ENCODE results near the gene GRIP1.

The GRIP1 gene

DNA sequence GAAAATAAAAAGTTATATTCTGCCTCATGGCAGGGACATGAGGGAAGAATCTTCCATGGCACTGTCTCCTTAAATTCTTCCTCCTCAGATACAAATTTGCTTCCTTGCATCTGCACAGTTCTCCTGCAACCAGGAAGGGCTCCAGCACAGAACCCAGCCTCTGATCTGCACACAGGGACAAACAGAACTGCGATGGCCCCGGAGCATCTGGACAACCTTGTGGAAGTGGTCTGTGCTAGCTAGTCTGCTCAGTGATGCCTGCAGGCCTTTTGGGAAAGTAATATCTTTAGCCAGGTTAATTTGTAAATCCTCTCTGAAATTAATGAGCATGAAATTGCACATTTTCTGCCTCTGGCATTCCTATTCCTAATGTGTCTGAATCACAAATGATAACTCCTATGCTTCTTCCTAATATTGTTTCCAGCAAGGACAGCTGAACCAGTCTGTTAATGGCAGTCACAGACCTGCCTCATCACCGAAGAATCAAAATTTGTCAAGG, 74.8 kb downstream of the GRIP1 start:
- DNase-seq (ENCODE audit: extremely low read depth in 1 of 2, low read depth in 1 of 2), result no peak

DNA sequence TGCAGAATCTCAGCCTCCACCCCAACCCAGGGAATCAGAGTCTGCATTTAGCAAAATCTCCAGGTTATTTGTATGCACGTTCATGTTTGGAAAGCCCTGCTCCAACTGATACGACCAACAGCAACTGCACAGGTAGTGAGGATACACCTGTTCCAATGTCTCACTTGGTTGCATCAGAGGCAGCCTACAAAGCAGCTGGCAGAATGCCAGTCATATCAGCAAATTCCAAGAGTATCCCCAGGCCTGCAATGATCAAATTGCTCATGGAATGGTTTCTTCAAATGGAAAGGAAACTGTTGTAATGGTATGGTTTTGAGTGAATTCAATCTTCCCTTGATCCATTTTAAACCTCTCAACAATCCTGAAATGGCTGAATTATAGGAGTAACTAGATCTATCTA, 75.4 kb downstream of the GRIP1 start:
- no peak for DNase-seq (ENCODE audit: extremely low read depth in 1 of 2, low read depth in 1 of 2)

DNA sequence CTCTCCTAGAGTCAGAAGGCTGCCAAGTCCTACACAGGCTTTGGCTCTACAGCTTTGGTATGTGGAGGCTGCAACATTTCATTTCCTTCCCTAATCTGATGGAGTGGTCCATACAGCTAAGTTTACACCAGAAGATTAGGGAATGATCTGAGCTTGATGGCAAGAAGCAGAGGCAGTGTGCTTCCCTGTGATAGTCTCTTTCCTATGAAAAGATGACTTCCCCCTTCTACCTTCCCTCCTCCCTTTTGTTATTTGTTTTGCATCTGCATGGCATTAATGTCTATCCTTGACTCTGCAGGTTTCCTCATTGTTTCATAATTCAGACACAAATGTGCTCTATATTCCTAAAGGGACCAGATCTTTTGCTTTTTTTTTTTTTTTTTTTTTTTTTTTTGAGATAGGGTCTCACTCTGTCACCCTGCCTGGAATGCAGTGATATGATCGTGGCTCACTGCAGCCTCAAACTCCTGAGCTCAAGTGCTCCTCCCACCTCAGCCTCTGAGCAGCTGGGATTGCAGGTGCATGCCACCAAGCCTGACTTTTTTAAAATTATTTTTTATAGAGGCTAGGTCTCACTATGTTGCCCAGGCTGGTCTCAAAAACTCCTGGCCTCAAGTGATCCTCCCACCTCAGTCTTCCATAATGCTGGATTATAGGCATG, 76.3 kb downstream of the GRIP1 start:
- no peak for DNase-seq (ENCODE audit: extremely low read depth in 1 of 2, low read depth in 1 of 2)

DNA sequence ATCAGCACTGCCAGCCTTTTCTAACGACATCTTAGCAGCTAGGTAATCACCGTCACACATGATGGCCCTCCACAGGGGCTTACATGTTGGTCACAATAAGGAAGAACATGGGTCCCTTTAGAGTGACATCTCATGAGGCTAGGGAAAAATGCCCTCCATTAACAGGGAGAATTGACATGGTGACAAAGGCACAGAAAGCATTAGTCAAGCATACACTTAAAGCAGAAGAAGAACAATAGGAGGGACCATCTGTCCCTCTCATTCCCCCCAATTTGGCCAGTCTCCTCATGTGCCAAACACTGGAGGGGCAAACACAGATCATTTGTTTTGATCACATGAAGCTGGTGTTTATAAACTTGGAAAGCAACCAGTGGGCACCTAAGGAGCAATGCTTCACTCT, 78.0 kb downstream of the GRIP1 start:
- no peak for DNase-seq (ENCODE audit: extremely low read depth in 1 of 2, low read depth in 1 of 2)

DNA sequence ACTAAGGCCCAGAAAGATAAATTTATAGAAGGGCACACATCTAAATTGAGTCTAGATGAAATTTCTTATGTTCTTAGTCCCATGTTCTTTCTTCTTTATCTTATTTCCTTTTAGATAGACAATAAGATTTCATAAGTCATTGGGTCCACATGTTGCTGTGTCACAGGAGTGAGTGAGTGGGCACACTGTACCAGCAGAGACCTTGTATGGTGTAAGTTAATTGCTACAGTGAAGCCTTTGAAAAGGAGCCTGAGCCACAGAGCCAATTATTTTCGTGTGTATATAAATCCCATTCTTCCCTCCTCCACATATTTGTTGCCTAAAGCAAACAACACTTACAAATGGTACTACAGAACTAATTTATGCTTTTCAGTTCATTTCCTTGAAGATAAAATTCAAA, 79.1 kb downstream of the GRIP1 start:
- DNase-seq (ENCODE audit: extremely low read depth in 1 of 2, low read depth in 1 of 2), result no peak

DNA sequence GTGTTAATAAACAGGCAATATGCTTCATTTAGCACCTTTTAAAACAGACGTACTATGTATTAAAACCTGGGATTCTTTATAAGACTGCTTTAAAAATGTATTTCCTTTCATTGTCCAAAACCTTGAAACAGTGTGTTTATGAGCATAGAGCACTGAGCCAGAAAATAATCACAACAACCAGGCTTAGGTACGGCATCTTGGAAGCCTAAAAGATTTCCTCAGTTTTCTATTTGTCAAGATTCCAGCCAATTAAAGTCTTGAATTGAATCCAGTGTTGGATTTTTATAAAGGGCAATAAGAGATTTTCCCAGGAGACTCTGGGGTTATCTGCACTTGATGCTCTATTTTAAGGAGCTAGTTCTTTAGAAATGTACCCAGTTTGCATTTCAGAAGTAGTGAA, 80.3 kb downstream of the GRIP1 start:
- DNase-seq (ENCODE audit: extremely low read depth in 1 of 2, low read depth in 1 of 2), result no peak

DNA sequence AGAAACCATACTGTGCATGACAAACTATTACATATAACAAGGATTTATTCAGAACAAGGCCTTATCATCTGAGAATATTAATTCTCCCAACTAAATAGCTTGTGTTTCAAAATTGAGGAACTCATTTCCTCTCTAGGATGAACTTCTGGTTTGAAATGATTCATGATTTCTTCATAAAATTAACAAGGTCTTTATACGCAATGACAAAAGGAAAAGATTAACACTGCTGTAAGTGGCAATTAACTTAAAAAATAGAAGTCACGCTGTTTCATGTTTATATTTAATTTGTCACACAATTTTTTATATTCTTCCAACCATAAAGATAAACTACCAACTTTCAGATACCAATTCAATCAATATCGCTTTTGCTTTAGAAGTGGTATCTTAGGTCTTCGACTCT, 80.8 kb downstream of the GRIP1 start:
- DNase-seq (ENCODE audit: extremely low read depth in 1 of 2, low read depth in 1 of 2), result no peak

DNA sequence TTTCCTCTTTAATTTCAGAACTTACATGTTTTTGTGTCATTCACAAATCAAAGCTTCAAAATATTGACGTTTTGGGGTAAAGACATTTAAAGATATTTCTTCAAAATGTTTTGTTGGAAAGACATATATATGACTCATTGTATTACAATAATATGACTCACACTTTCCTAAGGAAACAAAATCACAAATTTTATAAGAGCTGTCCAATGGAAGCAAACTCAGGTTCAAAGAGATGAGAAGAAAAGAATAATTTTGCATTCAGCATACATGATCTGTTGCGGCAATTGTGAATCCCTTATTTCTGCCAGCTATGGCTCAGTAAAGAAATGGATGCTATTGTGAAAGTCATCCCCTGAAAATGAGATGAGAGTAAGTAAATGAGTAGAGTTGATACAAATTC, 82.7 kb downstream of the GRIP1 start:
- DNase-seq (ENCODE audit: extremely low read depth in 1 of 2, low read depth in 1 of 2), result no peak

DNA sequence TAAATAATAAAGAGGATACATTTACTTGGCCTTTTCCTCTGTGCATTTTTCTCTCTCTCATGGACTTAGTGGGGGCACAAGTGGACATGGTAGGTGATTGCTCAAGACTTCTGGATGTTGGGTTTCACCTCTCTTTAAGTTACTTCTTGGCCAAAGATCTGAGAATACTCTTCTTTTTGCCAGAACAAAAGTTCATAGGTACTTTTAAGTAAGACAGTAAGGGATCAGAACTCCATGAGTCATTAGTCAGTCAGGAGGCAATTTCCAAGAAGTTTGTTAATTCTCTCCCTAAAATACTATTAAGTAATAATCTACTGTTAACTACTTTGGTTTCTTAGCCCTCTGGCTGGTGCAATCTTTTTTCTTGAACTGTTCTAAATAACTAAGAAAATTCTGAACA, 84.2 kb downstream of the GRIP1 start:
- no peak for DNase-seq (ENCODE audit: extremely low read depth in 1 of 2, low read depth in 1 of 2)

DNA sequence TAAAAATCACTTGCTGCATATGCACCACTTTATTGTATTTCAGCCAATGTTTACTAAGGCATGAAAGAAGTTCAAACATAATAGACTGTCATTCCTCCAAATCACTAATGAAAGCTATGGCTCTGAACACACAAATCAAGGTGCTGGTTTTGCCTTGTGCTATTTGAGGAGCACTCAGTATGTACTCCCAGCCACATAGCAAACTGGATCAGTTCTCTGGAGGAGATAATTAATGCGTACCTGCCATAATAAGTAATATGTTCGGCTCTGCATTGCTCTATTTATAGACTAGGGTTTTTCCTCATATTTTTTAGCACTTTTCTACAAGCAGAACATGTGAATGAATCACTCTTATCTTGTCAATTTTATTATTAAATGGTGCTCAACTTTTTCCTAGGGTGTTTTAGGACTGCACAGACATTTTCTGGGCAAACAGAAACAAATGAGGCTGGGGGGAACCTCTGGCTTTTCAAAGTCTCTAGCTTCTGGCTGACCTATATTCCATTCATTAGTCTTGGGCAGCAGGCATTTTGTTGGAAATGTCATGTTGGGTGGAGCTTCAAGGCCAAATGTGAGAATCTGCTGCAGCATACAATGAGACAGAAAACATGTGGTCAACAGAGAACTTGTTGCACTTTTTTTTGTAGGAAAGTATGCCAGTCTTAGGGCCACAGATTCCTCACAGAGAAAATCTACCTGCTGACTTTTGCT, 88.4 kb downstream of the GRIP1 start:
- DNase-seq (ENCODE audit: extremely low read depth in 1 of 2, low read depth in 1 of 2), result no peak

DNA sequence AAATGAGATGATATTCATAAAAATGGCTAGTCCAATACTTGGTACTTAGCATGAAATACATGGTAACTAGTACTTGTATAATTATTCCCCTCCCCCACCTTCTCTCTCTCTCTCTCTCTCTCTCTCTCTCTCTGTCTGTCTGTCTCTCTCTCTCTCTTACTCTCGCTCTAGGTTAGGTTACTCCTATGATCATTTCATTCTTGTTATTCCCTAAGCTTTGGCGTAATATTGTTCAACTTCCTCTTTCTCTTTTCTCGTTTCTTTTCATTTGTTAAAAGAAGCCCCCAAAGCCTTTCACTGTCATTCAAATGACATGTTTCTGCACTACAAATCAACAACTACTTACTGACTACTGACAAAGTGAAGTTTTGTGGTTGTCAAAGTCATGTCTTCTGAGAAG, 89.8 kb downstream of the GRIP1 start:
- DNase-seq (ENCODE audit: extremely low read depth in 1 of 2, low read depth in 1 of 2), result no peak

DNA sequence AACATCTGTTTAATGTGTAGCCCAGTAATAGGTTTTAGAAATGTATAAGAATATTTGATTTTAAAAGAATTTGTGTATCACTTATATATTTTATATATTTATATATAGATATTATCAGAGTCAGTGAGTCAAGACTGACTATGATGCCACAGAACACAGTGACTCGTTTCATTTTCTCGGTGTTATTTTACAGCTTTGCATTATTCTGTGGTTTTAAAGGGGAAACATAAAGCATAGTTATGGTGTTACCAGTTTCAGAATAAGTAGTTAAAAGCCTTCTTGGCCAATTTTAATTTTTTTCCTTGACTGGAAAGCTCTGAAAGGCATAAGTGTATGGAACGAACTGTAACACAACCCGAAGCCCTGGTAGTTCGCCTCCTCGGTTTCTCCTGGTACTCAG, 91.0 kb downstream of the GRIP1 start:
- no peak for DNase-seq (ENCODE audit: extremely low read depth in 1 of 2, low read depth in 1 of 2)

DNA sequence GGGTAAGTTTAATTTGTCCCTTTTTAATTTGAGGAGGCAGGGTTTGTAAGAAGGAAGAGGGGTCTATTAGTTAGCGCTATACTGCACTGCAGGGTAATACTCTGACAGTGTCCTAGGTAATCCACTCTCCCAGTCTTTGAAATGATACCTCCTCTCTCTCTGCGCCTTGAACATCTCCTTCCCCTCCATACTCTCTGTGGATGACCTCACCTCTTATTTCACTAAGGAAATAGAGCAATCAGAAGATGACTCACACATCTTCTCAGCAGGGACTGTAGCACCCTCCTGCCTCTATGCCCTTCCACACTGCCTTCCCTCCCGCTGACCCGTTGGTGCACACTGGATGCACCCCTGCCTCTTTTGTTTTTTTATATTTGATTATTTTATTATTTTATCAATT, 94.2 kb downstream of the GRIP1 start:
- no peak for DNase-seq (ENCODE audit: extremely low read depth in 1 of 2, low read depth in 1 of 2)

DNA sequence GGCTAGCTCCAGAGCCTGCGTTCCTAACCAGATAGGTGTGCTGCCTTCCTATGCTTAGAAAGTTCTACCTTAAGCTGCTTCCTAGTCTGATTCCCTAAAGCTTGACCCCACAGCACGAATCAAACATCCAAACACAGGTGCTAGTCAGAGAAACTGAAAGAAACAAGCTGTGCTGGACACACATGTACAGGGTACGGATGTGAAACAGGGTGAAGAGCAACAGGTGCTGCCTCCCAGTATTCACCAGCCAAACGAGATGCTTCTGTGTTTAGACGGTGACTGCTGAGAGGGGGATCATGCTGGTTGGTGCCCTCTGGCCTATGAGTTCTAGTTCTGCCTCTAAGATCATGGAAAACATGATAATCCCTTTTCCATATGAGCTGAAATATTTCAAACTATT, 105.3 kb downstream of the GRIP1 start:
- no peak for DNase-seq (ENCODE audit: extremely low read depth in 1 of 2, low read depth in 1 of 2)

DNA sequence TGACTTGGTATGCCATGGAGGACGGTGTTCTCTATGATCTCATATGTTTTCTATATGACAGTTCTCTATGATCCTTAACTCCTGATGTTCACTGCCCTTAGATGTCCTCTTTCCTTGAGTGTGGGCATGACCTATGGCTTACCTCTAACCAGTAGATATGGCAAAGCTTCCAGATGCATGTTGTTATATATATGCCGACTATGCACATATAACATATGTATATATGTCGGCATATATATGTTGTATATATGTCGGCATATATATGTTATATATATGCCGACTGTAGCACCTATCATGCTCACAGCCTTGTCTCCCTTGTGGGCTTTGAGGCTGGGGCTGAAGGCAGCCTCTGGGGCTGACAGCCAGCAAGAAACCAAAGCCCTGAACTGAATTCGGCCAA, 106.0 kb downstream of the GRIP1 start:
- DNase-seq (ENCODE audit: extremely low read depth in 1 of 2, low read depth in 1 of 2), result no peak

DNA sequence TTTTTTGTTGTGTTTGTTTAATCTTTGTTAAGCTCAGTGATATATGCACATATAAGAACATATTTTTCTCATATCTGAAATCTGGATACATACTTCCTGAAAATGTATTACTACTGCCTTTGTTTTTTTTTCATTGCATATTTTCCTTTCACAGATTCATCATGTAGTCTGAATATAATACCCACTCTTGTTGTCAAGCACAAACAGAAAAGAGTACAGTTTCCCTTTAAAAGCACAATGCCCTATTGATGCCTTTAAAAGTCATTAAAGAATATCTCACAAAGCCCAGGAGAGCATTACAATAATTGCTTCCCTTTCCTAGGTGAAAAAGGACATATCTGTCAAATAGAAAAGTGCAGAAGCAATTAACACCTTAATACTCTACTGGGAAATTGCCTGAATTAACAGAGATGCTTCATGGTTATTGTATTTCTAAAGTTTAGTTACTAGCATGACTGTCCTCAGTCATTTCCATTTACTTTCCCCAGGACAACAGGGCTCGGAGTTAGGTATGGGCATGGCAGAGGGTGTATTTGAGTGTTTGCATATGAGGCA, 107.4 kb downstream of the GRIP1 start:
- DNase-seq (ENCODE audit: extremely low read depth in 1 of 2, low read depth in 1 of 2), result no peak

DNA sequence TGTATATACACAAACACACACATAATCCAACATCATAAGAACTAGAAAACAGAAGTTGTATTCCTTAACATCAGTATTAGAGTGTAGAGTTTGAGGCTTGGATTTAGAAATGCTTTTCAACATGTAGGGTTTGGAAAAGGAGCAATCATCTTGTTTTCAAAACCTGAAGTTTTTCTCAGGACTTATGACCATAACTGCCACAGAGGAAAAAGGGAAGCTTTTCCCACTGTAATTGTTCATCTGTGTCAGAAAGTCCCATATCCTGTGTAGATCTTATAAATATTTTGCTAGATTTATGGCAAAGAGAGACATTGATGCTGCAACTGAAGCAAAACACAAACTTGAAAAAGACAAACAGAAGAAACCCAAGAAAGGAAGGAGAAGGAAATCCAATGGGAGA, 115.7 kb downstream of the GRIP1 start:
- DNase-seq (ENCODE audit: extremely low read depth in 1 of 2, low read depth in 1 of 2), result no peak

DNA sequence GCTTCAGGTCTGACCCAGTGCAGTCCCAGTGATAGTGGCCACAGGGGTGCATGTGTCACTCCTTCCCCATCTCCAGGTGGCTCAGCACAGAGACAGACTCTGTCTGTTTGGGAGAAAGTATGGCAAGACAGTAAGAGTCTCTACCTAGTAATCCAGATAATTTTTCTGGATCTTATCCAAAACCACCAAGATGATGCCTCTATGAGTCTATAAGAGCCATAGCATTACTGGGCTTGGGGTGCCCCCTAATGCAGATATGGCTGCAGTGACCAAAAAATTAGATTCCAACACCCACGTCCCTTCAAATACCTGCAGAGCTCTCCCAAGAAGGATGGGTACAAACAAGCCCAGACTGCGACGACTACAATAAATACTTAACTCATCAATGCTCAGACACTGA, 123.8 kb downstream of the GRIP1 start:
- DNase-seq (ENCODE audit: extremely low read depth in 1 of 2, low read depth in 1 of 2), result no peak

DNA sequence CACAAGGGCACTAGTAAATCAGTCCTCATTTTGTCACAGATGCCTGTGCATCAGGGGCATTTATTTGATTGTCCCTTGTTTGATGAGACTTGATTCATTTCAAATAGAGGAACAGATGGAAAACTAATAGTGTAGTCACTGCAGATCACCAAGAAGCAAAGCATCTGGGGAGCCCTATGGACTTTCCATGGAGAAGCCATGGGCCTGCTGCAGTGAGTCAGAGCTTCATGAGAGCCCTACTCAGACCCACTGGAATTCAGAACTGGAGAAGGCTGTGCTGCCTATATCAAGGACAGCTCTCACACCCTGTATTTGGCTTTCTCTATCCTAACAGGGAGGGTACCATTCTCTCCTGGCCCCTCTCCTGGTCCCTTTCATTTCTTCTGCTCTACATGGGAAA, 126.2 kb downstream of the GRIP1 start:
- no peak for DNase-seq (ENCODE audit: extremely low read depth in 1 of 2, low read depth in 1 of 2)

DNA sequence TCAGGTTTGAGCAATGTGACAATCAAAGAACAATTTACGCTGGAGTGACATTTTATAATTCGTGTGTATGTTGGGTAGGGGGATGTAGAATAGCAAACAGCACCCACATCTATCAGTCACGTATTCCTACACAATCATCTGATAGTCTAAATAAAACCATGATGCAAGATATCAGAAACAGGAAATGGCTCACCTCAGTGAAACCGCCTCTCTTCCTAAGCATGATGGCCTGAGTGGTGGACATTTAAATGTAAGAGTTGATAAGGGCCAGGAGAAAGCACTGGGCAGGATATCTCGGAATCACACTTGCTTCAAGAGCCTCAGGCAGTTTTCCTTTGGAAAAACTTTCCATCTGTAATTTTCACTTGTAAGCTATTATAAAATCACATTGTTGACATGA, 128.2 kb downstream of the GRIP1 start:
- no peak for DNase-seq (ENCODE audit: extremely low read depth in 1 of 2, low read depth in 1 of 2)

DNA sequence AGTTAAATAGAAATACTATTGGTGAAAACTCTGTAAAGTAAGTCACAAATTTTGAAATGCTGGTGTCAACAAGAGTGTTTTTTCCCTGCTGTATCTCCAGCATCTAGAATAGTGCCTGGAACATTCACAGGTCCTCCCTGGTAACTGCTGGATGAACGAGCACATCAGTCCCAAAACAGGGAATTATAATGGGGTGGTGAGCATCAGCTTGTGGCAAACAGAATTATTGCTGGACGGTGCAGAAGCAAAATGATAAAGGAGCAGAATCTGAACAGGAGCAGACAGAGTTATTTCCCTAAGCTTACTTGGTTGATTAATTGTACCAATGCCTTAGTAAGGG, 129.9 kb downstream of the GRIP1 start:
- DNase-seq (ENCODE audit: extremely low read depth in 1 of 2, low read depth in 1 of 2), result no peak

DNA sequence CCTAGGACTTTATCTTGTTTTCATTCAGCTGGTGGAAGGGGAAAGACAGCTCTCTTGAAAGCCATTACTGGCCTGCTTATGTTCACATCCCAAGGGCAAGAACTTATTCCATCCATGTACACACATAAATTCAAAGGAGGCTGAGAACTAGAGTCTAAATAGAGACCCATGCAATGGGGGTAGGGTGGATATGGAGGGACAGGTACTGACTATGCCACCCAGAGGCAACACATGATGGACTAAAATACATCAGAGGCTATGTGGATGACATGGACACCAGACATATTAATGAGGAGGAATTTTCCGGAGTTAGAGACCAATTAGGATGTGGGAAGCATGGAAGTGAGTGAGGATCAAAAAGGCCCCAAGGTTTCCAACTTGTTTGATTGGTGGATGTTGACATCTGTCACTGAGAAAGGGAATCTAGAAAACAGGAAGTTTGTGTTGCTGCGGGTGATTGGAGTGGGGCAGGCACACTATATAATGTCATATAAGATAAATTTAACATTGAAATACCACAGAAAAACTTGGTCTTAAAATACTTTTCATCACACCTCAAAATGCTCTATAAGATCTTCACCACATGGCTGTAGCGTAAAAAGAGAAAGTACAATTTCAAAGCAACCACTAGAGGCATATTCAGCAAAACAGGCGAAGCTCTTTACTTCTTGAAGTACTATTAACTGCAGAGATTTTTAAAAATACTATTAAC, 130.4 kb downstream of the GRIP1 start:
- DNase-seq (ENCODE audit: extremely low read depth in 1 of 2, low read depth in 1 of 2), result no peak

Data from stimulated activated CD8-positive, alpha-beta memory T cell treated with anti-CD3 and anti-CD28 coated beads, Interleukin-7, amount 100 ng/mL, for 48 hours (primary cell).